OCI-LY1 (cell line): Measurements from ENCODE around the gene DES.

Experiments used
- CTCF ChIP-seq: fragments of 200-600 bp; sonication (generic), shearing (Covaris generic); IDR thresholded peaks from 2 replicates; pipeline ENCODE4 v1.5.1; 2017; ENCODE audit warnings: mild to moderate bottlenecking, antibody characterized with exemption, low read length, moderate library complexity, mixed read lengths
- EZH2 ChIP-seq: fragments of 200-600 bp; sonication (generic), shearing (Covaris generic); IDR thresholded peaks from 2 replicates; pipeline ENCODE4 v1.8.0; 2017; ENCODE audit warnings: borderline replicate concordance, mixed run types, mild to moderate bottlenecking, antibody characterized with exemption, low read length, moderate library complexity, mixed read lengths

DNA sequence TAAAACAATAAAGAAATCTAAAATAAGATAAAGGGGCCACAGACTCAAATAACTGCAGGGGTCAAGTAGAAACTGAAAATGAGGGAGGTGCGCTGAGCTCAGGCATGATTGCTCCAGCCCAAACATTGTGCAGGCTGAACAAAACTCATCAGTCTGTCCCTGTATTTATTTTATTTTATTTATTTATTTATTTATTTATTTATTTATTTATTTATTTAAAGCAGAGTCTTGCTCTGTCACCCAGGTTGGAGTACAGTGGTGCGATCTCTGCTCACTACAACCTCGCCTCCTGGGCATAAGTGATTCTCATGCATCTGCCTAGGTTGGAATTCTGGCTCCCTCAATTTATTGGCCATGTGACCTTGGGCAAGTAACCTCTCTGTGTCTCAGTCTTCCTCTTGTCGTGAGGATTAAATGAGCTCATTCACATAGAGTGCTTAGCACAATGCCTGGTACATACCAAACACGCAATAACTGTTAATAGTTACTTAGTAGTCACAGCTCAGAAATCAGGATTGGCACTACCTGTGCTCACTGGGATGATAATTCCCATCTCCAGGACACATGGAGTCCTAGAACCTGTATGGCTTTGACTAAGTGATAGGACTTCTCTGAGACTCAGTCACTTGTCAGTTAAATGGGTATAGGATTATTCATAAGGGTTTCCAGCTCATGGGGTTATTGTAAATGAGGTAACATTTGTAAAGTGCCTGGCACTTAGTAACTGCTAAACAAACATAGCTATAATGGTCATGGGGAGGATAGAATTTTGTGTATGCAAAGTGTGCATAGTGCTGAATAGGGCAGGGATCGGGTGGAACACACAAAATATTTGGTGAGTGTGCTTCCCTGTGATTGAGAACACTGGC is 22.4 kb downstream of the DES start:
- TF ChIP-seq CTCF (no peak), EZH2 (no peak)
